A549 (cell line): ENCODE measurements around the gene RHCE.

Experiments
- CEBPB ChIP-seq, 2 experiments: fragments of >200 bp in 1 of 2; sonication (Bioruptor Twin) in 1 of 2; formaldehyde crosslinking in 1 of 2; IDR thresholded peaks; 2 replicates each; pipeline ENCODE4 v1.6.1; 2012 to 2016
- CHD4 ChIP-seq: fragments of 200-600 bp; sonication (generic); IDR thresholded peaks from 2 replicates; pipeline ENCODE4 v1.6.1; 2016; ENCODE audit warnings: antibody characterized with exemption, mild to moderate bottlenecking, borderline replicate concordance
- EHF ChIP-seq: fragments of 250-450 bp; sonication (Bioruptor Pico); IDR thresholded peaks from 2 replicates; pipeline ENCODE4 v1.5.0; 2020; ENCODE audit warnings: mild to moderate bottlenecking
- ESRRA ChIP-seq: fragments of 150-350 bp; IDR thresholded peaks from 2 replicates; pipeline ENCODE4 v1.6.1; 2014; ENCODE audit warnings: mild to moderate bottlenecking, low read length, borderline replicate concordance
- HDAC2 ChIP-seq: fragments of 200-600 bp; sonication (generic); IDR thresholded peaks from 2 replicates; pipeline ENCODE4 v1.6.1; 2016
- JUNB ChIP-seq: fragments of >200 bp; sonication (Bioruptor Twin); formaldehyde crosslinking; IDR thresholded peaks from 2 replicates; pipeline ENCODE4 v1.6.1; 2016
- MAFK ChIP-seq: fragments of 450-650 bp; IDR thresholded peaks from 2 replicates; pipeline ENCODE4 v1.6.1; 2014; ENCODE audit not compliant: partially characterized antibody
- POLR2A ChIP-seq: IDR thresholded peaks from 2 replicates; pipeline ENCODE4 v1.6.1; 2012; ENCODE audit warnings: mild to moderate bottlenecking, low read length
- RCOR1 ChIP-seq: fragments of 150-350 bp; IDR thresholded peaks from 2 replicates; pipeline ENCODE4 v1.6.1; 2014; ENCODE audit warnings: antibody characterized with exemption, low read length, low read depth
- TF ChIP-seq, protein P1 (sequence below): IDR thresholded peaks from 2 replicates; pipeline ENCODE4 v1.6.1; 2012
- TF ChIP-seq, protein P2 (sequence below): fragments of >200 bp; sonication (Bioruptor Twin); formaldehyde crosslinking; IDR thresholded peaks from 3 replicates; pipeline ENCODE4 v1.5.1; 2016
- TF ChIP-seq, protein P3 (sequence below): IDR thresholded peaks from 2 replicates; pipeline ENCODE4 v1.6.1; 2012
- TF ChIP-seq, protein P4 (sequence below): fragments of 200-600 bp; sonication (generic); IDR thresholded peaks from 2 replicates; pipeline ENCODE4 v1.6.1; 2016; ENCODE audit warnings: antibody characterized with exemption, mild to moderate bottlenecking, moderate library complexity

DNA sequence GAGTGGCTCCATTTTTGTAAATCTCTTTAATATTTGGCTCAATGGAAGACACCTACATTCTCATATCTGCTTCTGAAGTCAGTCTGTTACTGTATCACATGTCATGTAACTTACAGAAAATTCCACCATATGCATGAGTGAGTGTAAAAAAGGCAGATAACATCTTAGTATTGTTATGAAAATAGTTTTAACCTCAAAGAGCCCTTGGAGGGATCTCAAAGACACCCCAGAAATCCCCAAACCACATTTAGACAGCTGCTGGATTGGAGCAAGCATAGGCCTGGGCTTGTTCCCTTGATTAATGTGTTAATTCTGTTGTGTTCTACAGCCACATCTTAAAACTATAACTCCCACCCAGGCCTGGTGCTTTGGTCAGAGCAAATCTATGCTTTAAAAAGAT, 26.9 kb upstream of the RHCE start:
- TF ChIP-seq, protein P1, sequence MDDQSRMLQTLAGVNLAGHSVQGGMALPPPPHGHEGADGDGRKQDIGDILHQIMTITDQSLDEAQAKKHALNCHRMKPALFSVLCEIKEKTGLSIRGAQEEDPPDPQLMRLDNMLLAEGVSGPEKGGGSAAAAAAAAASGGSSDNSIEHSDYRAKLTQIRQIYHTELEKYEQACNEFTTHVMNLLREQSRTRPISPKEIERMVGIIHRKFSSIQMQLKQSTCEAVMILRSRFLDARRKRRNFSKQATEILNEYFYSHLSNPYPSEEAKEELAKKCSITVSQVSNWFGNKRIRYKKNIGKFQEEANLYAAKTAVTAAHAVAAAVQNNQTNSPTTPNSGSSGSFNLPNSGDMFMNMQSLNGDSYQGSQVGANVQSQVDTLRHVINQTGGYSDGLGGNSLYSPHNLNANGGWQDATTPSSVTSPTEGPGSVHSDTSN = no peak
- TF ChIP-seq, protein P2, sequence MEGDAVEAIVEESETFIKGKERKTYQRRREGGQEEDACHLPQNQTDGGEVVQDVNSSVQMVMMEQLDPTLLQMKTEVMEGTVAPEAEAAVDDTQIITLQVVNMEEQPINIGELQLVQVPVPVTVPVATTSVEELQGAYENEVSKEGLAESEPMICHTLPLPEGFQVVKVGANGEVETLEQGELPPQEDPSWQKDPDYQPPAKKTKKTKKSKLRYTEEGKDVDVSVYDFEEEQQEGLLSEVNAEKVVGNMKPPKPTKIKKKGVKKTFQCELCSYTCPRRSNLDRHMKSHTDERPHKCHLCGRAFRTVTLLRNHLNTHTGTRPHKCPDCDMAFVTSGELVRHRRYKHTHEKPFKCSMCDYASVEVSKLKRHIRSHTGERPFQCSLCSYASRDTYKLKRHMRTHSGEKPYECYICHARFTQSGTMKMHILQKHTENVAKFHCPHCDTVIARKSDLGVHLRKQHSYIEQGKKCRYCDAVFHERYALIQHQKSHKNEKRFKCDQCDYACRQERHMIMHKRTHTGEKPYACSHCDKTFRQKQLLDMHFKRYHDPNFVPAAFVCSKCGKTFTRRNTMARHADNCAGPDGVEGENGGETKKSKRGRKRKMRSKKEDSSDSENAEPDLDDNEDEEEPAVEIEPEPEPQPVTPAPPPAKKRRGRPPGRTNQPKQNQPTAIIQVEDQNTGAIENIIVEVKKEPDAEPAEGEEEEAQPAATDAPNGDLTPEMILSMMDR = no peak
- TF ChIP-seq MAFK = no peak
- TF ChIP-seq, protein P3, sequence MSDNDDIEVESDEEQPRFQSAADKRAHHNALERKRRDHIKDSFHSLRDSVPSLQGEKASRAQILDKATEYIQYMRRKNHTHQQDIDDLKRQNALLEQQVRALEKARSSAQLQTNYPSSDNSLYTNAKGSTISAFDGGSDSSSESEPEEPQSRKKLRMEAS = no peak
- no peak for TF ChIP-seq CHD4
- TF ChIP-seq POLR2A = no peak
- TF ChIP-seq HDAC2 = no peak
- TF ChIP-seq CEBPB (IDR thresholded peaks at IDR 0.05) = no peak
- TF ChIP-seq, protein P4, sequence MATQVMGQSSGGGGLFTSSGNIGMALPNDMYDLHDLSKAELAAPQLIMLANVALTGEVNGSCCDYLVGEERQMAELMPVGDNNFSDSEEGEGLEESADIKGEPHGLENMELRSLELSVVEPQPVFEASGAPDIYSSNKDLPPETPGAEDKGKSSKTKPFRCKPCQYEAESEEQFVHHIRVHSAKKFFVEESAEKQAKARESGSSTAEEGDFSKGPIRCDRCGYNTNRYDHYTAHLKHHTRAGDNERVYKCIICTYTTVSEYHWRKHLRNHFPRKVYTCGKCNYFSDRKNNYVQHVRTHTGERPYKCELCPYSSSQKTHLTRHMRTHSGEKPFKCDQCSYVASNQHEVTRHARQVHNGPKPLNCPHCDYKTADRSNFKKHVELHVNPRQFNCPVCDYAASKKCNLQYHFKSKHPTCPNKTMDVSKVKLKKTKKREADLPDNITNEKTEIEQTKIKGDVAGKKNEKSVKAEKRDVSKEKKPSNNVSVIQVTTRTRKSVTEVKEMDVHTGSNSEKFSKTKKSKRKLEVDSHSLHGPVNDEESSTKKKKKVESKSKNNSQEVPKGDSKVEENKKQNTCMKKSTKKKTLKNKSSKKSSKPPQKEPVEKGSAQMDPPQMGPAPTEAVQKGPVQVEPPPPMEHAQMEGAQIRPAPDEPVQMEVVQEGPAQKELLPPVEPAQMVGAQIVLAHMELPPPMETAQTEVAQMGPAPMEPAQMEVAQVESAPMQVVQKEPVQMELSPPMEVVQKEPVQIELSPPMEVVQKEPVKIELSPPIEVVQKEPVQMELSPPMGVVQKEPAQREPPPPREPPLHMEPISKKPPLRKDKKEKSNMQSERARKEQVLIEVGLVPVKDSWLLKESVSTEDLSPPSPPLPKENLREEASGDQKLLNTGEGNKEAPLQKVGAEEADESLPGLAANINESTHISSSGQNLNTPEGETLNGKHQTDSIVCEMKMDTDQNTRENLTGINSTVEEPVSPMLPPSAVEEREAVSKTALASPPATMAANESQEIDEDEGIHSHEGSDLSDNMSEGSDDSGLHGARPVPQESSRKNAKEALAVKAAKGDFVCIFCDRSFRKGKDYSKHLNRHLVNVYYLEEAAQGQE = no peak
- no peak for TF ChIP-seq RCOR1
- TF ChIP-seq ESRRA = no peak
- no peak for TF ChIP-seq EHF (CRISPR knock-in tag)
- TF ChIP-seq JUNB = no peak
